ENCODE results near the gene ASCL4. TPM values are rescaled to one million over a fixed set of nuclear protein-coding genes. Genes with fewer than 3 reads are reported as not detected.

Gene ASCL4
- polyA plus RNA-seq, 3 donors, result not detected

DNA sequence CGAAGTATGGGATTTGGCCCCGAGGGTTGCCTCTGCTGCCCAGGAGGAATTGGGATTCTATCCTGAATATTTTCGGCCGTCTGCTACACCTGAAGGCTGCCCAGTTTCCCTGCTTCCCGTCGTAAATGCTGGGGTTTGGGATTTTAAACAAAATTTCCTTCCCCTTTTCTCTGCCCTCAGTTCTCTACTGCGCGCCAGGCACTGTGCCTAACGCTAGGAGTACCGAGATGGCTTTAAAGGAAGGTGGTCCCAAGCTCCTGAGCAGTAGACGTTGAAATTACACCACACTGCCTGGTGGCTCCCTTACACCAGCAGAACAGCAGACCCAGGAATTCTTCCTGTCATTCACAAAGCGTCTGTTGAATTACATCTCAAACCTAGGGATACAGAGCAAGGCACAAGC lies 13.0 kb upstream of the ASCL4 start:
- intact Hi-C loops (cut with micrococcal nuclease), result loop anchor here (5.0 to 10.0 kb wide), 3 partner anchors 74 to 123 kb away; partner anchors contain the start of gene PWP1 (in 2 of the 2)
- peak overlapping the region; percentile 77 for H2AFZ ChIP-seq (ENCODE audit: insufficient read depth, low read depth, low read length, poor library complexity, severe bottlenecking)
- H3K4me1 Mint-ChIP-seq, result peaks cover 28% of the 10 kb centered on the region
- peaks cover 14 to 22% of the 10 kb centered on the region in 2 donors for H3K36me3 ChIP-seq (replicated peaks in 1 of 2; ENCODE audit: control insufficient read depth in 1 of 2, insufficient read depth in 2 of 2, low read length in 2 of 2)
- WGBS (ENCODE audit: insufficient coverage), result 0% methylated on average over 5 of the region's 12 CpGs
- H3K27me3 Mint-ChIP-seq (ENCODE audit: low read depth in 3 of 3), result peaks cover 0 to 9% (median 4%) of the 10 kb centered on the region in 3 donors
- H4K20me1 ChIP-seq (ENCODE audit: insufficient read depth, low read length), result peaks cover 30% of the 10 kb centered on the region
- peak overlapping the region in 1 of 2 donors; percentile 60 for H3K27ac ChIP-seq (ENCODE audit: low read depth in 1 of 2, low read length in 2 of 2)
- peak overlapping the region; percentile 23 to 91 (median 78) for H3K27ac Mint-ChIP-seq
- peaks cover 8 to 13% of the 10 kb centered on the region in 2 donors for H3K36me3 Mint-ChIP-seq
- peaks cover 25 to 27% of the 10 kb centered on the region in 2 donors for H3K4me1 ChIP-seq (ENCODE audit: control insufficient read depth in 1 of 2, insufficient read depth in 2 of 2, low read length in 2 of 2)
- H3K4me3 ChIP-seq (replicated peaks in 1 of 3; ENCODE audit: low read depth in 2 of 3, low read length in 3 of 3), result peak overlapping the region; percentile 58 to 92 (median 80)
- H3K27me3 ChIP-seq (ENCODE audit: control insufficient read depth in 2 of 2, insufficient read depth in 2 of 2, low read length in 2 of 2), result no peaks in the 10 kb centered on the region
- peak overlapping the region; percentile 84 for H3K9ac ChIP-seq (ENCODE audit: insufficient read depth, low read length, poor library complexity, severe bottlenecking)
- peaks cover 0 to 7% (median 2%) of the 10 kb centered on the region in 7 donors for H3K9me3 Mint-ChIP-seq
- peak overlapping the region; percentile 84 to 92 for H3K4me3 Mint-ChIP-seq
- H3K4me2 ChIP-seq (replicated peaks; ENCODE audit: extremely low read depth, low read length, poor library complexity, severe bottlenecking), result peak overlapping the region; percentile 94
- peak in 1 of 3 donors; percentile 17 for DNase-seq
- peaks cover 35% of the 10 kb centered on the region for H3K79me2 ChIP-seq (ENCODE audit: insufficient read depth, low read length)
- H3K9me3 ChIP-seq (replicated peaks in 1 of 2; ENCODE audit: control insufficient read depth in 1 of 2, insufficient read depth in 1 of 2, low read length in 2 of 2), result no peaks in the 10 kb centered on the region
- no peak for TF ChIP-seq CTCF (IDR thresholded peaks at IDR 0.05)

DNA sequence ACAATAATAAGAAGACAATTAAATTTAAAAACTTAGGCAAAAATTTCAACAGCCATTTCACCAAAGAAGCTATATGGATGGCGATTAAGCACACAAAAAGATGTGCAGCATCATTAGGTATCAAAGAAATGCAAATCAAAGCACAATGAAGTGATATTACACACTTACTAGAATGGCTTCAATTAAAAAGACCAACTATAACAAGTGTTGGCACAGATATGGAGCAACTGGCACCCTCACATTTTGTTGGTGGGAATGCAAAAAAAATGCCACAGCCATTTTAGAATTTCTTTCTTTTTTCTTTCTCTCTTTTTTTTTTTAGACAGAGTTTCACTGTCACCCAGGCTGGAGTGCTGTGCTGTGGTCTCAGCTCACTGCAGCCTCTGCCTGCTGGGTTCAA lies 11.6 kb upstream of the ASCL4 start:
- H3K9me3 ChIP-seq (replicated peaks in 1 of 2; ENCODE audit: control insufficient read depth in 1 of 2, insufficient read depth in 1 of 2, low read length in 2 of 2), result no peaks in the 10 kb centered on the region
- peaks cover 28% of the 10 kb centered on the region for H3K79me2 ChIP-seq (ENCODE audit: insufficient read depth, low read length)
- DNase-seq, result no peak
- H3K4me3 ChIP-seq (replicated peaks in 1 of 3; ENCODE audit: low read depth in 2 of 3, low read length in 3 of 3), result no peak overlapping the region
- H3K4me2 ChIP-seq (replicated peaks; ENCODE audit: extremely low read depth, low read length, poor library complexity, severe bottlenecking), result no peak overlapping the region
- no peak overlapping the region for H3K27ac ChIP-seq (ENCODE audit: low read depth in 1 of 2, low read length in 2 of 2)
- H3K27me3 ChIP-seq (ENCODE audit: control insufficient read depth in 2 of 2, insufficient read depth in 2 of 2, low read length in 2 of 2), result no peaks in the 10 kb centered on the region
- Mint-ChIP-seq H3K27ac (no peak overlapping the region), H3K36me3 (peaks cover 0 to 3% of the 10 kb centered on the region in 2 donors), H3K27me3 (ENCODE audit: low read depth in 3 of 3) (peaks cover 0 to 9% (median 4%) of the 10 kb centered on the region in 3 donors), H3K4me1 (peaks cover 27% of the 10 kb centered on the region), H3K4me3 (no peak overlapping the region), H3K9me3 (peaks cover 0 to 7% (median 2%) of the 10 kb centered on the region in 7 donors)
- peaks cover 25 to 27% of the 10 kb centered on the region in 2 donors for H3K4me1 ChIP-seq (ENCODE audit: control insufficient read depth in 1 of 2, insufficient read depth in 2 of 2, low read length in 2 of 2)
- intact Hi-C loops (cut with micrococcal nuclease), result loop anchor here (5.0 to 10.0 kb wide), 3 partner anchors 76 to 122 kb away; partner anchors contain the start of gene PWP1 (in 2 of the 2)
- TF ChIP-seq CTCF (IDR thresholded peaks at IDR 0.05), result no peak
- no peak overlapping the region for H3K9ac ChIP-seq (ENCODE audit: insufficient read depth, low read length, poor library complexity, severe bottlenecking)
- H2AFZ ChIP-seq (ENCODE audit: insufficient read depth, low read depth, low read length, poor library complexity, severe bottlenecking), result no peak overlapping the region
- peaks cover 6 to 9% of the 10 kb centered on the region in 2 donors for H3K36me3 ChIP-seq (replicated peaks in 1 of 2; ENCODE audit: control insufficient read depth in 1 of 2, insufficient read depth in 2 of 2, low read length in 2 of 2)
- peaks cover 17% of the 10 kb centered on the region for H4K20me1 ChIP-seq (ENCODE audit: insufficient read depth, low read length)
- WGBS (ENCODE audit: insufficient coverage), result no CpG with 5 or more reads among the region's 1 CpG
